SK-N-SH (cell line): ENCODE measurements around the gene TBCC. TPM values are rescaled to one million over a fixed set of nuclear protein-coding genes. Genes with fewer than 3 reads are reported as not detected.

ENCODE experiments used
- CTCF ChIA-PET: fragments of 300-600, 350-600 bp; formaldehyde crosslinking; extraction: SDS; loops from one replicate; lab custom pipeline; 2021; lab: Yijun Ruan, JAX
- POLR2A ChIA-PET: fragments of 350-600 bp; sonication (Branson Sonifier 250); formaldehyde crosslinking; extraction: SDS; loops from one replicate; lab custom pipeline; 2020; ENCODE audit warnings: antibody characterized with exemption, inconsistent platforms; lab: Yijun Ruan, JAX
- DNase-seq: peaks from one replicate; pipeline ENCODE4 v3.0.0; 2012
- H2AFZ ChIP-seq: fragments of 200-600 bp; sonication (generic); 2 replicates; pipeline ENCODE4 v1.8.1; 2016; ENCODE audit warnings: antibody characterized with exemption, mild to moderate bottlenecking, low read depth
- H3F3A ChIP-seq: fragments of 200-600 bp; sonication (generic); replicated peaks from 2 replicates; pipeline ENCODE3; 2016; ENCODE audit warnings: antibody characterized with exemption, mild to moderate bottlenecking; ENCODE audit not compliant: insufficient read depth
- H3K27ac ChIP-seq, 2 experiments: fragments of 200-500 bp in 1 of 2; fragments of 200-600 bp in 1 of 2; sonication (Bioruptor generic) in 1 of 2; sonication (generic), shearing (Covaris generic) in 1 of 2; 2 replicates each; pipeline versions ENCODE4 v1.5.1 to v1.6.1; 2014 to 2016; ENCODE audit warnings: low read depth in 2 of 2, inconsistent platforms in 1 of 2, low read length in 1 of 2, mild to moderate bottlenecking in 1 of 2, mixed read lengths in 1 of 2
- H3K27me3 ChIP-seq: fragments of 200-600 bp; sonication (generic), shearing (Covaris generic); 2 replicates; pipeline ENCODE4 v1.6.1; 2016; ENCODE audit warnings: mixed run types; ENCODE audit not compliant: insufficient read depth
- H3K36me3 ChIP-seq, 2 experiments: fragments of 200-500 bp in 1 of 2; fragments of 200-600 bp in 1 of 2; sonication (Bioruptor generic) in 1 of 2; sonication (generic) in 1 of 2; replicated peaks in 1 of 2; 2 replicates each; pipeline versions ENCODE3 to v1.5.1; 2014 to 2016; ENCODE audit warnings: low read length in 1 of 2, mild to moderate bottlenecking in 1 of 2; ENCODE audit not compliant: insufficient read depth in 2 of 2, control insufficient read depth in 1 of 2
- H3K4me1 ChIP-seq, 2 experiments: fragments of 200-500 bp in 1 of 2; fragments of 200-600 bp in 1 of 2; sonication (Bioruptor generic) in 1 of 2; sonication (generic), shearing (Covaris generic) in 1 of 2; 2 replicates each; pipeline versions ENCODE4 v1.5.1 to v1.6.1; 2014 to 2016; ENCODE audit warnings: low read depth in 1 of 2, low read length in 1 of 2, mixed run types in 1 of 2; ENCODE audit not compliant: insufficient read depth in 2 of 2, control insufficient read depth in 1 of 2
- H3K4me2 ChIP-seq: fragments of 200-600 bp; sonication (generic), shearing (Covaris generic); 2 replicates; pipeline ENCODE4 v1.6.1; 2017; ENCODE audit warnings: mixed run types
- H3K4me3 ChIP-seq, 2 experiments: fragments of 200-500 bp in 1 of 2; fragments of 200-600 bp in 1 of 2; sonication (Bioruptor generic) in 1 of 2; sonication (generic), shearing (Covaris generic) in 1 of 2; 2 replicates each; pipeline versions ENCODE4 v1.5.1 to v1.8.1; 2014 to 2016; ENCODE audit warnings: low read depth in 2 of 2, inconsistent platforms in 1 of 2, low read length in 1 of 2, mild to moderate bottlenecking in 1 of 2, mixed read lengths in 1 of 2, moderate library complexity in 1 of 2
- H3K79me2 ChIP-seq: fragments of 200-600 bp; sonication (generic); 2 replicates; pipeline ENCODE4 v1.8.1; 2017; ENCODE audit warnings: mild to moderate bottlenecking; ENCODE audit not compliant: insufficient read depth
- H3K9ac ChIP-seq: fragments of 200-600 bp; sonication (generic); 2 replicates; pipeline ENCODE4 v1.6.1; 2017; ENCODE audit warnings: mixed run types
- H3K9me2 ChIP-seq: fragments of 200-600 bp; sonication (generic); 2 replicates; pipeline ENCODE4 v1.6.1; 2017; ENCODE audit warnings: mixed run types
- H3K9me3 ChIP-seq: fragments of 200-600 bp; sonication (generic); 2 replicates; pipeline ENCODE4 v1.6.1; 2017; ENCODE audit warnings: mixed run types, mild to moderate bottlenecking, moderate library complexity
- H4K20me1 ChIP-seq: fragments of 200-600 bp; sonication (generic); 2 replicates; pipeline ENCODE4 v1.6.1; 2017; ENCODE audit warnings: mild to moderate bottlenecking, mixed run types; ENCODE audit not compliant: insufficient read depth
- FOSL2 ChIP-seq: IDR thresholded peaks from 2 replicates; pipeline ENCODE4 v1.4.0; 2012; ENCODE audit warnings: low read depth, mild to moderate bottlenecking, moderate library complexity, borderline replicate concordance
- FOXM1 ChIP-seq: IDR thresholded peaks from 2 replicates; pipeline ENCODE4 v1.4.0; 2012; ENCODE audit warnings: low read depth, mild to moderate bottlenecking
- GATA2 ChIP-seq: sonication (generic); formaldehyde crosslinking; IDR thresholded peaks from 2 replicates; pipeline ENCODE4 v1.5.0; 2020; ENCODE audit warnings: mild to moderate bottlenecking, missing genetic modification reagents
- JUND ChIP-seq: IDR thresholded peaks from 2 replicates; pipeline ENCODE4 v1.4.0; 2012
- MEF2A ChIP-seq: IDR thresholded peaks from 2 replicates; pipeline ENCODE4 v1.4.0; 2012; ENCODE audit warnings: low read depth, borderline replicate concordance
- MXI1 ChIP-seq: IDR thresholded peaks from 2 replicates; pipeline ENCODE4 v1.6.1; 2012; ENCODE audit warnings: mild to moderate bottlenecking, low read depth, low read length, improper control_type of control experiment
- POLR2AphosphoS5 ChIP-seq: IDR thresholded peaks from 2 replicates; pipeline ENCODE4 v1.6.1; 2012; ENCODE audit warnings: low read depth, low read length
- RAD21 ChIP-seq: IDR thresholded peaks from 2 replicates; pipeline ENCODE4 v1.6.1; 2012; ENCODE audit warnings: mild to moderate bottlenecking, low read length
- RCOR1 ChIP-seq: fragments of 150-350 bp; IDR thresholded peaks from 2 replicates; pipeline ENCODE4 v1.6.1; 2017; ENCODE audit warnings: antibody characterized with exemption, low read length
- RFX5 ChIP-seq: IDR thresholded peaks from 2 replicates; pipeline ENCODE4 v1.6.1; 2012; ENCODE audit warnings: mild to moderate bottlenecking, improper control_type of control experiment, low read length
- RXRA ChIP-seq: IDR thresholded peaks from 2 replicates; pipeline ENCODE4 v1.4.0; 2012; ENCODE audit warnings: low read depth, mild to moderate bottlenecking, borderline replicate concordance
- SIN3A ChIP-seq: IDR thresholded peaks from 2 replicates; pipeline ENCODE4 v1.6.1; 2012; ENCODE audit warnings: low read depth, mild to moderate bottlenecking, low read length, moderate library complexity, borderline replicate concordance
- SMC3 ChIP-seq: IDR thresholded peaks from 2 replicates; pipeline ENCODE4 v1.6.1; 2012; ENCODE audit warnings: low read depth, low read length, improper control_type of control experiment
- TEAD4 ChIP-seq: IDR thresholded peaks from 2 replicates; pipeline ENCODE4 v1.4.0; 2012; ENCODE audit warnings: mild to moderate bottlenecking, borderline replicate concordance; ENCODE audit not compliant: insufficient read depth
- YY1 ChIP-seq: IDR thresholded peaks from 2 replicates; pipeline ENCODE4 v1.4.0; 2012; ENCODE audit warnings: low read depth, mild to moderate bottlenecking
- WGBS: methylation state at CpG from one replicate; pipeline ENCODE4 v1.1.6; 2017; ENCODE audit warnings: low lambda C conversion rate; 5-methylcytosine and 5-hydroxymethylcytosine counted together
- polyA plus RNA-seq, 3 experiments: library from polyadenylated mRNA; depleted of rRNA; stranded (reverse); fragments of >200 nt; gene quantifications; 2 replicates each; pipeline ENCODE4 v1.2.3, GENCODE V29; 2012
- TF ChIP-seq, protein P1 (sequence below): fragments of 150-350 bp; IDR thresholded peaks from 2 replicates; pipeline ENCODE4 v1.6.1; 2017; ENCODE audit warnings: antibody characterized with exemption, low read length, low read depth, borderline replicate concordance
- TF ChIP-seq, protein P2 (sequence below): fragments of 200-600 bp; sonication (generic); IDR thresholded peaks from 2 replicates; pipeline ENCODE4 v1.6.1; 2017; ENCODE audit warnings: antibody characterized with exemption, mild to moderate bottlenecking, moderate library complexity
- TF ChIP-seq, protein P3 (sequence below): IDR thresholded peaks from 2 replicates; pipeline ENCODE4 v1.4.0; 2012; ENCODE audit warnings: low read depth
- TF ChIP-seq, protein P4 (sequence below): fragments of 150-350 bp; IDR thresholded peaks from 2 replicates; pipeline ENCODE4 v1.6.1; 2016; ENCODE audit warnings: mild to moderate bottlenecking, low read depth, low read length

TBCC gene
- polyA plus RNA-seq, 1 of the 3 experiments (the other 2 are of a cell fraction): 18.2 TPM

DNA sequence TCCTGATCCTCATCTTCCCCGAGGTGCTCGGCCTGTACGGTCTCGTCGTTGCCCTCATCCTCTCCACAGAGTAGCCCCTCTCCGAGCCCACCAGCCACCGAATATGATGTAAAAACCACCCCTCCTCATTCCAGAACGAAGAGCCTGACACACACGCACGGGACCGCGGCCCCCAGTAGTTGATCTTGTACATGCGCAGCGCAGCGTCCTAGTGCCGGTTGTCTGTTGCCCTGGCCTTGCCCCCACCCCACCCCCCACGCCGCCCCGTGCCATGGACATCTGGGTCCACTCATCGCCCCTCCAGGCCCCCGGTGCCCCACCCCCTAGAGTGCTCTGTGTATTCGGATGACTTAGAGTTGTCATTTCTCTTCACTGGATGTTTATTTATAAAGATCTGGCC is 18.3 kb downstream of the TBCC start (continued):
- TF ChIP-seq, protein P1, sequence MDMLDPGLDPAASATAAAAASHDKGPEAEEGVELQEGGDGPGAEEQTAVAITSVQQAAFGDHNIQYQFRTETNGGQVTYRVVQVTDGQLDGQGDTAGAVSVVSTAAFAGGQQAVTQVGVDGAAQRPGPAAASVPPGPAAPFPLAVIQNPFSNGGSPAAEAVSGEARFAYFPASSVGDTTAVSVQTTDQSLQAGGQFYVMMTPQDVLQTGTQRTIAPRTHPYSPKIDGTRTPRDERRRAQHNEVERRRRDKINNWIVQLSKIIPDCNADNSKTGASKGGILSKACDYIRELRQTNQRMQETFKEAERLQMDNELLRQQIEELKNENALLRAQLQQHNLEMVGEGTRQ: no peak
- TF ChIP-seq, all 33 proteins: peak for 0

DNA sequence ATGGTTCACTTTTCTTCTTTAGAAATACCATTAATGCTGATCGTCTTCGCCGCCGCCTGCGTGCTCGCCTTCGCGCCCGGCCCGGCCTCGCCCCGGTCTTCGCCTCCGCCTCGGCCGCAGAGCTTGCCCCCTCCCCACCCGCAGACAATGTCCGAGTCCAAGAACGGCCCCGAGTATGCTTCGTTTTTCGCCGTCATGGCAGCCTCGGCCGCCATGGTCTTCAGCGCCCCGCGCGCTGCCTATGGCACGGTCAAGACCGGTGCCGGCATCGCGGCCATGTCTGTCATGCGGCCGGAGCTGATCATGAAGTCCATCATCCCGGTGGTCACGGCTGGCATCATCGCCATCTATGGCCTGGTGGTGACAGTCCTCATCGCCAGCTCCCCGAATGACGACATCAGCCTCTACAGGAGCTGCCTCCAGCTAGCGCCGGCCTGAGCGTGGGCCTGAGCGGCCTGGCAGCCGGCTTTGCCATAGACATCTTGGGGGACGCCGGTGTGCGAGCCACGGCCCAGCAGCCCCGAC is 18.8 kb downstream of the TBCC start:
- DNase-seq: no peak
- POLR2A ChIA-PET: interaction anchor here (1.3 to 2.0 kb wide), 2 partner anchors 20 to 152 kb away, joined by 3 to 5 read pairs; partner anchors contain the start of gene RPL7L1
- no peak overlapping the region for H3K4me2 ChIP-seq
- H3K9me2 ChIP-seq: no peaks in the 10 kb centered on the region
- WGBS: 85% methylated on average over 39 of the region's 52 CpGs
- no peaks in the 10 kb centered on the region for H3F3A ChIP-seq
- no peaks in the 10 kb centered on the region for H3K9me3 ChIP-seq
- peak overlapping the region; percentile 77; the same call in 1 of the 2 replicates for H2AFZ ChIP-seq
- CTCF ChIA-PET: interaction anchor here (0.8 to 4.0 kb wide), 22 partner anchors 7 to 163 kb away, joined by 3 to 58 read pairs (median 6); partner anchors contain the start of genes TBCC and UBR2
- no peaks in the 10 kb centered on the region for H3K27me3 ChIP-seq
- H3K36me3 ChIP-seq: no peaks in the 10 kb centered on the region
- H3K4me1 ChIP-seq: peaks cover 0 to 7% of the 10 kb centered on the region in 2 experiments; a peak in 1 of 4 replicates
- TF ChIP-seq SMC3 (no peak), JUND (no peak), SIN3A (no peak), RCOR1 (no peak), FOSL2 (no peak), RFX5 (no peak), MXI1 (no peak), RAD21 (no peak), RXRA (no peak), POLR2AphosphoS5 (no peak), MEF2A (no peak), YY1 (no peak), GATA2 (no peak), FOXM1 (no peak), TEAD4 (no peak)
- TF ChIP-seq, protein P2, sequence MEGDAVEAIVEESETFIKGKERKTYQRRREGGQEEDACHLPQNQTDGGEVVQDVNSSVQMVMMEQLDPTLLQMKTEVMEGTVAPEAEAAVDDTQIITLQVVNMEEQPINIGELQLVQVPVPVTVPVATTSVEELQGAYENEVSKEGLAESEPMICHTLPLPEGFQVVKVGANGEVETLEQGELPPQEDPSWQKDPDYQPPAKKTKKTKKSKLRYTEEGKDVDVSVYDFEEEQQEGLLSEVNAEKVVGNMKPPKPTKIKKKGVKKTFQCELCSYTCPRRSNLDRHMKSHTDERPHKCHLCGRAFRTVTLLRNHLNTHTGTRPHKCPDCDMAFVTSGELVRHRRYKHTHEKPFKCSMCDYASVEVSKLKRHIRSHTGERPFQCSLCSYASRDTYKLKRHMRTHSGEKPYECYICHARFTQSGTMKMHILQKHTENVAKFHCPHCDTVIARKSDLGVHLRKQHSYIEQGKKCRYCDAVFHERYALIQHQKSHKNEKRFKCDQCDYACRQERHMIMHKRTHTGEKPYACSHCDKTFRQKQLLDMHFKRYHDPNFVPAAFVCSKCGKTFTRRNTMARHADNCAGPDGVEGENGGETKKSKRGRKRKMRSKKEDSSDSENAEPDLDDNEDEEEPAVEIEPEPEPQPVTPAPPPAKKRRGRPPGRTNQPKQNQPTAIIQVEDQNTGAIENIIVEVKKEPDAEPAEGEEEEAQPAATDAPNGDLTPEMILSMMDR: no peak
- TF ChIP-seq, protein P3, sequence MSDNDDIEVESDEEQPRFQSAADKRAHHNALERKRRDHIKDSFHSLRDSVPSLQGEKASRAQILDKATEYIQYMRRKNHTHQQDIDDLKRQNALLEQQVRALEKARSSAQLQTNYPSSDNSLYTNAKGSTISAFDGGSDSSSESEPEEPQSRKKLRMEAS: no peak
- TF ChIP-seq, protein P1: no peak
- TF ChIP-seq, protein P4, sequence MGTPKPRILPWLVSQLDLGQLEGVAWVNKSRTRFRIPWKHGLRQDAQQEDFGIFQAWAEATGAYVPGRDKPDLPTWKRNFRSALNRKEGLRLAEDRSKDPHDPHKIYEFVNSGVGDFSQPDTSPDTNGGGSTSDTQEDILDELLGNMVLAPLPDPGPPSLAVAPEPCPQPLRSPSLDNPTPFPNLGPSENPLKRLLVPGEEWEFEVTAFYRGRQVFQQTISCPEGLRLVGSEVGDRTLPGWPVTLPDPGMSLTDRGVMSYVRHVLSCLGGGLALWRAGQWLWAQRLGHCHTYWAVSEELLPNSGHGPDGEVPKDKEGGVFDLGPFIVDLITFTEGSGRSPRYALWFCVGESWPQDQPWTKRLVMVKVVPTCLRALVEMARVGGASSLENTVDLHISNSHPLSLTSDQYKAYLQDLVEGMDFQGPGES: no peak
- H3K27ac ChIP-seq: no peak overlapping the region
- H4K20me1 ChIP-seq: no peaks in the 10 kb centered on the region
- no peaks in the 10 kb centered on the region for H3K79me2 ChIP-seq
- H3K9ac ChIP-seq: no peak overlapping the region
- no peak overlapping the region for H3K4me3 ChIP-seq
